ENCODE data around the gene FCGR1A.
"Not testable (repeated sequence)": the region's sequence is repeated elsewhere in the genome, so short reads cannot be mapped to it uniquely, and the experiment has no call there.

FCGR1A gene

GRCh38 chr1:149832316-149833126 is 50.0 kb downstream of the FCGR1A start:
- DNase-seq (ENCODE audit: low read depth), result not testable (repeated sequence)

GRCh38 chr1:149833144-149833543 is 50.6 kb downstream of the FCGR1A start:
- DNase-seq (ENCODE audit: low read depth), result not testable (repeated sequence)

- DNase-seq (ENCODE audit: low read depth), result not testable (repeated sequence)
Measured at GRCh38 chr1:149841149-149841548, 58.7 kb downstream of the FCGR1A start.

All from activated T-cell treated with anti-CD3 and anti-CD28 coated beads for 24 hours (primary cell).